IMR-90 (cell line): Measurements from ENCODE around the gene ATXN1L. TPM values are rescaled to one million over a fixed set of nuclear protein-coding genes. Genes with fewer than 3 reads are reported as not detected.

Experiments
- ATAC-seq: fragments of 200-7000 bp; cut with Tn5 transposase; 2 replicates; pipeline ENCODE4 v1.9.1; 2020; ENCODE audit warnings: low read depth, mild to moderate bottlenecking, moderate library complexity
- Bru-seq: library from RNA; stranded (reverse); fragments of 400-500 nt; gene quantifications from one replicate; lab custom pipeline; 2021; lab: Mats Ljungman, UMichigan
- BruChase-seq, 2 experiments: library from RNA; stranded (reverse); fragments of 400-500 nt; gene quantifications; one replicate each; lab custom pipeline; 2021; lab: Mats Ljungman, UMichigan
- BruUV-seq: library from RNA; stranded (reverse); fragments of 400-500 nt; replicated peaks from 2 replicates; lab custom pipeline; 2021; lab: Mats Ljungman, UMichigan
- CTCF ChIA-PET: fragments of 300-600 bp; formaldehyde crosslinking; extraction: SDS; loops from one replicate; lab custom pipeline; 2021; ENCODE audit warnings: antibody characterized with exemption; lab: Yijun Ruan, JAX
- POLR2A ChIA-PET: fragments of 300-600 bp; sonication (Branson Sonifier 250); formaldehyde crosslinking; loops from one replicate; lab custom pipeline; 2022; ENCODE audit warnings: antibody characterized with exemption; ENCODE audit not compliant: unreplicated experiment; lab: Charles Lee
- DNase-seq: peaks from one replicate; pipeline ENCODE4 v3.0.0; 2013
- H2AFZ ChIP-seq: replicated peaks from 2 replicates; pipeline ENCODE3; 2013; ENCODE audit warnings: low read length, mild to moderate bottlenecking; ENCODE audit not compliant: poor library complexity
- H2AK5ac ChIP-seq: 2 replicates; pipeline ENCODE4 v1.6.1; 2013; ENCODE audit warnings: low read depth, low read length, inconsistent platforms
- H2AK9ac ChIP-seq: replicated peaks from 2 replicates; pipeline ENCODE3; 2013; ENCODE audit warnings: mild to moderate bottlenecking, low read depth, low read length, moderate library complexity; ENCODE audit not compliant: poor library complexity
- H2BK120ac ChIP-seq: 2 replicates; pipeline ENCODE4 v1.6.1; 2013; ENCODE audit warnings: low read depth, low read length, inconsistent platforms
- H2BK15ac ChIP-seq: 3 replicates; pipeline ENCODE4 v1.6.1; 2013; ENCODE audit warnings: low read depth, low read length, inconsistent platforms
- H2BK20ac ChIP-seq: 2 replicates; pipeline ENCODE4 v1.6.1; 2013; ENCODE audit warnings: low read depth, mild to moderate bottlenecking, inconsistent platforms, low read length, moderate library complexity
- H2BK5ac ChIP-seq: 2 replicates; pipeline ENCODE4 v1.6.1; 2013; ENCODE audit warnings: mild to moderate bottlenecking, low read depth, low read length, inconsistent platforms; ENCODE audit not compliant: poor library complexity, severe bottlenecking
- H3K14ac ChIP-seq: replicated peaks from 2 replicates; pipeline ENCODE4 v1.6.1; 2013; ENCODE audit warnings: low read depth, low read length, inconsistent platforms
- H3K18ac ChIP-seq: 2 replicates; pipeline ENCODE4 v1.6.1; 2013; ENCODE audit warnings: low read depth, low read length, control low read depth
- H3K23ac ChIP-seq: 2 replicates; pipeline ENCODE4 v1.6.1; 2013; ENCODE audit warnings: low read depth, low read length, inconsistent platforms
- H3K27ac ChIP-seq: 2 replicates; pipeline ENCODE4 v1.5.1; 2013; ENCODE audit warnings: mild to moderate bottlenecking, control low read depth, low read length; ENCODE audit not compliant: insufficient read depth
- H3K27me3 ChIP-seq: 2 replicates; pipeline ENCODE4 v1.6.1; 2013; ENCODE audit warnings: low read length; ENCODE audit not compliant: control insufficient read depth, insufficient read depth
- H3K36me3 ChIP-seq: 2 replicates; pipeline ENCODE4 v1.6.1; 2013; ENCODE audit warnings: low read length, mixed read lengths; ENCODE audit not compliant: control insufficient read depth, insufficient read depth
- H3K4ac ChIP-seq: 2 replicates; pipeline ENCODE4 v1.6.1; 2013; ENCODE audit warnings: low read depth, low read length, inconsistent platforms
- H3K4me1 ChIP-seq: 2 replicates; pipeline ENCODE4 v1.6.1; 2013; ENCODE audit warnings: low read length, mixed read lengths; ENCODE audit not compliant: control insufficient read depth, insufficient read depth
- H3K4me2 ChIP-seq: 2 replicates; pipeline ENCODE4 v1.6.1; 2013; ENCODE audit warnings: low read depth, mild to moderate bottlenecking, control low read depth, low read length, moderate library complexity
- H3K4me3 ChIP-seq: 2 replicates; pipeline ENCODE4 v1.5.1; 2013; ENCODE audit warnings: low read depth, mild to moderate bottlenecking, control low read depth, low read length, moderate library complexity; ENCODE audit not compliant: insufficient read depth
- H3K56ac ChIP-seq: 2 replicates; pipeline ENCODE4 v1.6.1; 2013; ENCODE audit warnings: low read length, inconsistent platforms; ENCODE audit not compliant: insufficient read depth; ENCODE audit errors: extremely low read depth
- H3K79me1 ChIP-seq, 2 experiments: 2 replicates each; pipeline ENCODE4 v1.6.1; 2013; ENCODE audit warnings: low read length in 2 of 2, inconsistent platforms in 1 of 2, low read depth in 1 of 2
- H3K9ac ChIP-seq: 2 replicates; pipeline ENCODE4 v1.6.1; 2013; ENCODE audit warnings: low read depth, low read length, control low read depth
- H3K9me1 ChIP-seq: 2 replicates; pipeline ENCODE4 v1.6.1; 2013; ENCODE audit warnings: low read length, inconsistent platforms; ENCODE audit not compliant: insufficient read depth
- H3K9me3 ChIP-seq: 2 replicates; pipeline ENCODE4 v1.6.1; 2013; ENCODE audit warnings: low read length; ENCODE audit not compliant: control insufficient read depth, insufficient read depth
- H4K20me1 ChIP-seq: 2 replicates; pipeline ENCODE4 v1.6.1; 2013; ENCODE audit warnings: low read length, inconsistent platforms; ENCODE audit not compliant: insufficient read depth
- H4K5ac ChIP-seq: 2 replicates; pipeline ENCODE4 v1.6.1; 2013; ENCODE audit warnings: mild to moderate bottlenecking, low read depth, low read length, control low read depth
- H4K8ac ChIP-seq, 2 experiments: 2 replicates each; pipeline ENCODE4 v1.6.1; 2013; ENCODE audit warnings: low read depth in 2 of 2, low read length in 2 of 2, control low read depth in 1 of 2, inconsistent platforms in 1 of 2
- H4K91ac ChIP-seq: 2 replicates; pipeline ENCODE4 v1.6.1; 2013; ENCODE audit warnings: low read depth, low read length, inconsistent platforms; ENCODE audit not compliant: insufficient read depth
- BHLHE40 ChIP-seq: fragments of 150-350 bp; IDR thresholded peaks from 2 replicates; pipeline ENCODE4 v1.6.1; 2016; ENCODE audit warnings: mild to moderate bottlenecking, low read depth, low read length
- CEBPB ChIP-seq: IDR thresholded peaks from 2 replicates; pipeline ENCODE4 v1.6.1; 2012; ENCODE audit warnings: low read depth, low read length, improper control_type of control experiment
- CHD1 ChIP-seq: IDR thresholded peaks from 2 replicates; pipeline ENCODE4 v1.6.1; 2012; ENCODE audit warnings: low read depth, low read length, improper control_type of control experiment
- FOS ChIP-seq: fragments of 150-350 bp; IDR thresholded peaks from 2 replicates; pipeline ENCODE4 v1.6.1; 2016; ENCODE audit warnings: low read depth, low read length
- MAZ ChIP-seq: IDR thresholded peaks from 2 replicates; pipeline ENCODE4 v1.6.1; 2012; ENCODE audit warnings: low read depth, mild to moderate bottlenecking, low read length, improper control_type of control experiment, moderate library complexity, borderline replicate concordance
- MXI1 ChIP-seq: IDR thresholded peaks from 2 replicates; pipeline ENCODE4 v1.6.1; 2012; ENCODE audit warnings: low read depth, mild to moderate bottlenecking, low read length, moderate library complexity, borderline replicate concordance
- NFE2L2 ChIP-seq: fragments of 150-350 bp; IDR thresholded peaks from 2 replicates; pipeline ENCODE4 v1.6.1; 2016; ENCODE audit warnings: low read depth, mild to moderate bottlenecking, low read length
- POLR2A ChIP-seq: IDR thresholded peaks from 2 replicates; pipeline ENCODE4 v1.6.1; 2012; ENCODE audit warnings: mild to moderate bottlenecking, low read depth, low read length
- SMC3 ChIP-seq: fragments of 150-350 bp; IDR thresholded peaks from 2 replicates; pipeline ENCODE4 v1.6.1; 2016; ENCODE audit warnings: low read depth, mild to moderate bottlenecking, antibody characterized with exemption, low read length, moderate library complexity
- USF2 ChIP-seq: fragments of 150-350 bp; IDR thresholded peaks from 2 replicates; pipeline ENCODE4 v1.6.1; 2017; ENCODE audit warnings: mild to moderate bottlenecking, antibody characterized with exemption, low read length, low read depth
- WGBS, 2 experiments: methylation state at CpG; one replicate each; pipeline versions ENCODE4 v1.1.5 to v1.1.7; 2013; ENCODE audit warnings: missing lambda C conversion rate in 2 of 2; ENCODE audit not compliant: insufficient read length in 1 of 2; ENCODE audit errors: extremely low coverage in 2 of 2; 5-methylcytosine and 5-hydroxymethylcytosine counted together
- dilution Hi-C: fragments of 300-500 bp; cut with HindIII; formaldehyde crosslinking; loops from one replicate; pipeline ENCODE4 v1.14.3; 2018; ENCODE audit warnings: low sequenced_read_pairs; ENCODE audit not compliant: unreplicated experiment
- in situ Hi-C: fragments of 300-500 bp; cut with MboI; formaldehyde crosslinking; loops from 3 replicates; pipeline ENCODE4 v1.14.3; 2019; ENCODE audit warnings: low sequenced_read_pairs, inconsistent platforms, mixed read lengths
- intact Hi-C: fragments of 100-400 bp; cut with micrococcal nuclease; formaldehyde crosslinking; loops from 2 replicates; pipeline ENCODE4 v1.10.0; 2022
- long read RNA-seq: library from polyadenylated mRNA; unstranded; transcript quantifications from one replicate; pipeline ENCODE4 v2.0.0, GENCODE V29; 2021; ENCODE audit not compliant: unreplicated experiment
- polyA plus RNA-seq, 3 experiments: library from polyadenylated mRNA; depleted of rRNA; stranded (reverse); fragments of >200 nt; gene quantifications; 2 replicates each; pipeline ENCODE4 v1.2.3, GENCODE V29; 2012; ENCODE audit warnings: low replicate concordance in 1 of 3
- total RNA-seq: library from RNA; depleted of rRNA; stranded (reverse); fragments of >200 nt; gene quantifications from 2 replicates; pipeline ENCODE4 v1.2.3, GENCODE V29; 2012; rRNA removed
- TF ChIP-seq, protein P1 (sequence below): conservative IDR thresholded peaks from 2 replicates; pipeline ENCODE4 v1.5.1; 2012; ENCODE audit warnings: mild to moderate bottlenecking, low read depth, low read length, improper control_type of control experiment

ATXN1L gene
- 5.2 and 5.8 TPM in 2 replicates for total RNA-seq
- 8.0 and 9.2 TPM in 2 replicates for polyA plus RNA-seq (2012; rRNA removed)
- polyA plus RNA-seq (2012; cell fraction: cytosol; rRNA removed) = 2.8 and 3.7 TPM in 2 replicates
- 14.7 and 27.7 TPM in 2 replicates for polyA plus RNA-seq (2012; cell fraction: nucleus; rRNA removed; ENCODE audit: low replicate concordance)
- Bru-seq, nascent RNA = percentile 80 among the genes with signal in this experiment
- BruChase-seq, experiment 1, labeled RNA remaining after a 6-hour chase = percentile 87 among the genes with signal in this experiment
- BruChase-seq, experiment 2, labeled RNA remaining after a 2-hour chase = percentile 97 among the genes with signal in this experiment
- long read RNA-seq, partial matches to known transcripts = 1 of 5 reads
- long read RNA-seq, other reads (novel, unspliced or antisense) = 4 of 5 reads

- peak within 1 kb of the TSS; percentile 91 for H3K4ac ChIP-seq
- H4K5ac ChIP-seq = peak within 1 kb of the TSS; percentile 96
- H3K9me1 ChIP-seq = no peaks in the 10 kb centered on the region; the same call in 1 of the 2 replicates
- H2BK20ac ChIP-seq = no peak within 1 kb of the TSS
- H3K23ac ChIP-seq = peak within 1 kb of the TSS; percentile 60
- 0% methylated on average over 11 of the region's 62 CpGs; no CpG with 5 or more reads in 1 of the 2 experiments for WGBS, 2 experiments
- H2BK5ac ChIP-seq = peak within 1 kb of the TSS; percentile 72
- peak within 1 kb of the TSS; percentile 90 for H4K91ac ChIP-seq
- dilution Hi-C loops (no loop called here), in situ Hi-C loops (no loop called here), intact Hi-C loops (loop anchor here (2.0 kb wide), 1 partner anchor 37 kb away; the partner anchor contains the start of gene AP1G1)
- H3K9ac ChIP-seq = peak within 1 kb of the TSS; percentile 97
- no peaks in the 10 kb centered on the region for H3K27me3 ChIP-seq
- peak within 1 kb of the TSS; percentile 97 for H3K4me3 ChIP-seq
- H2BK120ac ChIP-seq = peak within 1 kb of the TSS; percentile 44; the same call in 1 of the 2 replicates
- peaks cover 11% of the 10 kb centered on the region; the same call in 1 of the 2 replicates for H4K20me1 ChIP-seq
- ChIA-PET POLR2A (no interaction called here), CTCF (interaction anchor here (0.6 to 1.1 kb wide), 2 partner anchors 11 to 139 kb away, joined by 3 to 4 read pairs; no protein-coding TSS in a partner anchor)
- BruUV-seq = TSS peak; percentile 18
- peak within 1 kb of the TSS; percentile 98 for H2AK9ac ChIP-seq
- peak within 1 kb of the TSS; percentile 46; the same call in 1 of the 2 replicates for H3K56ac ChIP-seq
- H3K79me1 ChIP-seq = peaks cover 16 to 36% of the 10 kb centered on the region in 2 experiments; a peak in 3 of 4 replicates
- peak within 1 kb of the TSS; percentile 99 for H3K4me2 ChIP-seq
- no peak for TF ChIP-seq SMC3
- no peak for TF ChIP-seq CHD1
- 0 out of 2 replicates have a peak, but pooled peaks have one; percentile 48 for TF ChIP-seq MXI1
- TF ChIP-seq USF2 = peak; percentile 68
- TF ChIP-seq BHLHE40 = peak; percentile 80
- TF ChIP-seq, protein P1, sequence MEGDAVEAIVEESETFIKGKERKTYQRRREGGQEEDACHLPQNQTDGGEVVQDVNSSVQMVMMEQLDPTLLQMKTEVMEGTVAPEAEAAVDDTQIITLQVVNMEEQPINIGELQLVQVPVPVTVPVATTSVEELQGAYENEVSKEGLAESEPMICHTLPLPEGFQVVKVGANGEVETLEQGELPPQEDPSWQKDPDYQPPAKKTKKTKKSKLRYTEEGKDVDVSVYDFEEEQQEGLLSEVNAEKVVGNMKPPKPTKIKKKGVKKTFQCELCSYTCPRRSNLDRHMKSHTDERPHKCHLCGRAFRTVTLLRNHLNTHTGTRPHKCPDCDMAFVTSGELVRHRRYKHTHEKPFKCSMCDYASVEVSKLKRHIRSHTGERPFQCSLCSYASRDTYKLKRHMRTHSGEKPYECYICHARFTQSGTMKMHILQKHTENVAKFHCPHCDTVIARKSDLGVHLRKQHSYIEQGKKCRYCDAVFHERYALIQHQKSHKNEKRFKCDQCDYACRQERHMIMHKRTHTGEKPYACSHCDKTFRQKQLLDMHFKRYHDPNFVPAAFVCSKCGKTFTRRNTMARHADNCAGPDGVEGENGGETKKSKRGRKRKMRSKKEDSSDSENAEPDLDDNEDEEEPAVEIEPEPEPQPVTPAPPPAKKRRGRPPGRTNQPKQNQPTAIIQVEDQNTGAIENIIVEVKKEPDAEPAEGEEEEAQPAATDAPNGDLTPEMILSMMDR = no peak; the same call in 1 of the 2 replicates
- no peak for TF ChIP-seq NFE2L2
- peak; percentile 90 for TF ChIP-seq POLR2A
- peak; percentile 99 for TF ChIP-seq MAZ
- TF ChIP-seq CEBPB = peak; percentile 96
- TF ChIP-seq FOS = peak; percentile 51; the same call in 1 of the 2 replicates
- H3K18ac ChIP-seq = peak within 1 kb of the TSS; percentile 40
- peak within 1 kb of the TSS; percentile 95 for H2AFZ ChIP-seq
- H3K27ac ChIP-seq = peak within 1 kb of the TSS; percentile 81
- H3K14ac ChIP-seq = peak within 1 kb of the TSS; percentile 84
- peak; percentile 88 for DNase-seq
- H3K9me3 ChIP-seq = no peaks in the 10 kb centered on the region
- ATAC-seq = peak; percentile 98
- H2AK5ac ChIP-seq = peak within 1 kb of the TSS; percentile 90
- H2BK15ac ChIP-seq = no peak within 1 kb of the TSS; the same call in 2 of the 3 replicates
- peaks cover 20% of the 10 kb centered on the region for H3K36me3 ChIP-seq
- peaks cover 3% of the 10 kb centered on the region; the same call in 1 of the 2 replicates for H3K4me1 ChIP-seq
- H4K8ac ChIP-seq = peak within 1 kb of the TSS; percentile 93 to 95
Observed at GRCh38 chr16:71845639-71846430, at the start of gene ATXN1L. TSS of gene ATXN1L (plus strand) at chr16:71845976. CDS start at chr16:71849741, 3,765 bp downstream.
